WTC11 (cell line): ENCODE data around the gene MAST4. TPM values are rescaled to one million over a fixed set of nuclear protein-coding genes. Genes with fewer than 3 reads are reported as not detected.

ENCODE experiments used
- ATAC-seq: fragments of 200-7000 bp; cut with Tn5 transposase; 2 replicates; pipeline ENCODE4 v1.10.0; 2021; ENCODE audit warnings: mild to moderate bottlenecking, moderate library complexity
- CTCF ChIA-PET: fragments of 300-600 bp; sonication (Branson Sonifier 250); formaldehyde crosslinking; loops from one replicate; lab custom pipeline; 2021; ENCODE audit warnings: antibody characterized with exemption; lab: Charles Lee
- POLR2A ChIA-PET: fragments of 350-600 bp; sonication (Branson Sonifier 250); formaldehyde crosslinking; loops from one replicate; lab custom pipeline; 2021; ENCODE audit warnings: antibody characterized with exemption; lab: Charles Lee
- DNase-seq: peaks from one replicate; pipeline ENCODE4 v3.0.0; 2021; ENCODE audit warnings: low spot score
- H3K27ac Mint-ChIP-seq: 2 replicates; pipeline ENCODE4 v1.8.0; 2021; ENCODE audit warnings: mixed read lengths
- H3K27me3 Mint-ChIP-seq: 2 replicates; pipeline ENCODE4 v1.8.0; 2021; ENCODE audit warnings: low read depth, mild to moderate bottlenecking, moderate library complexity, mixed read lengths
- H3K36me3 Mint-ChIP-seq: 2 replicates; pipeline ENCODE4 v1.8.0; 2021; ENCODE audit warnings: mixed read lengths
- H3K4me1 Mint-ChIP-seq: 2 replicates; pipeline ENCODE4 v1.8.0; 2022; ENCODE audit warnings: mixed read lengths
- H3K4me3 Mint-ChIP-seq: 2 replicates; pipeline ENCODE4 v1.8.0; 2021; ENCODE audit warnings: mild to moderate bottlenecking, moderate library complexity, mixed read lengths
- H3K9me3 Mint-ChIP-seq: 2 replicates; pipeline ENCODE4 v1.8.0; 2021; ENCODE audit warnings: mixed read lengths
- EMX1 ChIP-seq: fragments of 250-450 bp; sonication (Bioruptor Pico); IDR thresholded peaks from 2 replicates; pipeline ENCODE4 v1.8.0; 2021; ENCODE audit warnings: mild to moderate bottlenecking
- FOXJ3 ChIP-seq: sonication (generic); formaldehyde crosslinking; IDR thresholded peaks from 2 replicates; pipeline ENCODE4 v1.9.0; 2021; ENCODE audit warnings: missing genetic modification reagents, mild to moderate bottlenecking, borderline replicate concordance
- FOXK1 ChIP-seq: sonication (generic); formaldehyde crosslinking; IDR thresholded peaks from 2 replicates; pipeline ENCODE4 v1.8.0; 2022; ENCODE audit warnings: mild to moderate bottlenecking, moderate library complexity, missing genetic modification reagents
- FOXP1 ChIP-seq: sonication (generic); formaldehyde crosslinking; IDR thresholded peaks from 2 replicates; pipeline ENCODE4 v1.8.0; 2022; ENCODE audit warnings: missing genetic modification reagents, mild to moderate bottlenecking, moderate library complexity, borderline replicate concordance
- GABPB1 ChIP-seq: sonication (generic); formaldehyde crosslinking; IDR thresholded peaks from 2 replicates; pipeline ENCODE4 v1.8.1; 2023; ENCODE audit warnings: mild to moderate bottlenecking, missing genetic modification reagents
- GRHL2 ChIP-seq: fragments of 250-450 bp; sonication (Bioruptor Pico); IDR thresholded peaks from 2 replicates; pipeline ENCODE4 v1.8.0; 2022; ENCODE audit warnings: mild to moderate bottlenecking, moderate library complexity; ENCODE audit not compliant: insufficient replicate concordance, severe bottlenecking
- GTF2I ChIP-seq: fragments of 250-450 bp; sonication (Bioruptor Pico); conservative IDR thresholded peaks from 2 replicates; pipeline ENCODE4 v1.4.0; 2021; ENCODE audit warnings: mild to moderate bottlenecking
- MYBL2 ChIP-seq: sonication (generic); formaldehyde crosslinking; IDR thresholded peaks from 2 replicates; pipeline ENCODE4 v1.8.1; 2023; ENCODE audit warnings: mild to moderate bottlenecking, moderate library complexity, missing genetic modification reagents
- NR1H2 ChIP-seq: sonication (generic); formaldehyde crosslinking; IDR thresholded peaks from 2 replicates; pipeline ENCODE4 v1.9.0; 2021; ENCODE audit warnings: mild to moderate bottlenecking, moderate library complexity, missing genetic modification reagents
- RORB ChIP-seq: fragments of 250-450 bp; sonication (Bioruptor Pico); IDR thresholded peaks from 2 replicates; pipeline ENCODE4 v1.9.0; 2021; ENCODE audit warnings: mild to moderate bottlenecking
- SMAD4 ChIP-seq: sonication (generic); formaldehyde crosslinking; IDR thresholded peaks from 2 replicates; pipeline ENCODE4 v1.8.0; 2022; ENCODE audit warnings: mild to moderate bottlenecking, missing genetic modification reagents
- SP1 ChIP-seq: sonication (generic); formaldehyde crosslinking; conservative IDR thresholded peaks from 2 replicates; pipeline ENCODE4 v1.8.1; 2022; ENCODE audit warnings: missing genetic modification reagents
- ZBTB21 ChIP-seq: sonication (generic); formaldehyde crosslinking; IDR thresholded peaks from 2 replicates; pipeline ENCODE4 v1.8.1; 2023; ENCODE audit warnings: mild to moderate bottlenecking, missing genetic modification reagents, borderline replicate concordance
- ZNF232 ChIP-seq: sonication (generic); formaldehyde crosslinking; IDR thresholded peaks from 2 replicates; pipeline ENCODE4 v1.8.0; 2022; ENCODE audit warnings: mild to moderate bottlenecking, missing genetic modification reagents
- ZNF396 ChIP-seq: fragments of 250-450 bp; sonication (Bioruptor Pico); IDR thresholded peaks from 2 replicates; pipeline ENCODE4 v1.8.0; 2021; ENCODE audit warnings: mild to moderate bottlenecking, moderate library complexity, borderline replicate concordance
- total RNA-seq: library from RNA; stranded (reverse); gene quantifications from 3 replicates; pipeline ENCODE4 v1.2.3, GENCODE V29; 2021
- TF ChIP-seq, protein P1 (sequence below): sonication (generic); formaldehyde crosslinking; conservative IDR thresholded peaks from 2 replicates; pipeline ENCODE4 v1.8.1; 2023; ENCODE audit warnings: mild to moderate bottlenecking, low read depth, missing genetic modification reagents, moderate library complexity
- TF ChIP-seq, protein P2 (sequence below): sonication (generic); formaldehyde crosslinking; IDR thresholded peaks from 2 replicates; pipeline ENCODE4 v1.8.0; 2023; ENCODE audit warnings: missing genetic modification reagents
- TF ChIP-seq, protein P3 (sequence below): fragments of 250-450 bp; sonication (Bioruptor Pico); IDR thresholded peaks from 2 replicates; pipeline ENCODE4 v1.8.0; 2021; ENCODE audit warnings: mild to moderate bottlenecking
- TF ChIP-seq, protein P4 (sequence below): fragments of 200-600 bp; IDR thresholded peaks from 2 replicates; pipeline ENCODE4 v1.8.0; 2022; ENCODE audit warnings: antibody characterized with exemption
- TF ChIP-seq, protein P5 (sequence below): sonication (generic); formaldehyde crosslinking; IDR thresholded peaks from 2 replicates; pipeline ENCODE4 v1.8.0; 2022; ENCODE audit warnings: missing genetic modification reagents

The MAST4 gene
- total RNA-seq, 1 experiment from 2014 or later, result 8.0 TPM

DNA sequence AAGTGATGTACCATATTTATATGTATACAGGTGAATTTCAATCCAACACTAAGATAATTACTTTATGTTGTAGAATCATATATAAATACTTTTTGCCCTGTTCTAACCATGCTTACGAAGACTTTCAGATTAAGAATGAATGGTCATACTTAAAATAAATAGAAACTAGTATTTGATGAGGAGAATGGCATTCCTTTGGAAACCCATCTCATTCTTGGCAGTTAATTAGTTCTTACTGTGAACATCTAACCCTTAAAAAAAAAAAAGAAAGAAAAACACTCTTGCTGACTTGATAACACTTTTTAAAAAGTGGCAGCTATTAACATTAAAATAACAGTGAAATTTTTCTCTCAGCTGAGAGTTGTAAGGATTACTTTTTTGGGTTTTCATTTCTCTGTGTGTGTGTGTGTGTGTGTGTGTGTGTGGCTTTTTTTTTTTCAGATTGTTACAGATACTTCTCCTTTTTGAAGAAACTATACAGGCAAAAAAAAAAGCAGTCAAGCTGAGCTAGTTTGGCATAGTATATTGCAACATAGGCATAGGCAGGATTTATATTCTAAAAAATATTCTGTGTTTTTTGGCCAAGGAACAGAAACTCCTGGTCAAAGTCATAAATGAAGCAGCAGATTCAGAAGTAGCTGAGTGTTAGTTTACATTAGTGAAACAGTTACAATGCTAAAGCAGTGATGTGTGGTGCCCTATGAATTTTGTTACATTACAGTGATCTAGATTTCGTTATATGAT lies 436.9 kb downstream of the MAST4 start:
- CTCF ChIA-PET, result interaction anchor here (0.7 kb wide), 1 partner anchor 133 kb away, joined by 3 read pairs; no protein-coding TSS in a partner anchor
- H3K36me3 Mint-ChIP-seq, result no peaks in the 10 kb centered on the region
- H3K27me3 Mint-ChIP-seq, result no peaks in the 10 kb centered on the region
- no peaks in the 10 kb centered on the region for H3K9me3 Mint-ChIP-seq
- H3K4me1 Mint-ChIP-seq, result peaks cover 47% of the 10 kb centered on the region
- no peak overlapping the region for H3K4me3 Mint-ChIP-seq
- TF ChIP-seq, protein P1, sequence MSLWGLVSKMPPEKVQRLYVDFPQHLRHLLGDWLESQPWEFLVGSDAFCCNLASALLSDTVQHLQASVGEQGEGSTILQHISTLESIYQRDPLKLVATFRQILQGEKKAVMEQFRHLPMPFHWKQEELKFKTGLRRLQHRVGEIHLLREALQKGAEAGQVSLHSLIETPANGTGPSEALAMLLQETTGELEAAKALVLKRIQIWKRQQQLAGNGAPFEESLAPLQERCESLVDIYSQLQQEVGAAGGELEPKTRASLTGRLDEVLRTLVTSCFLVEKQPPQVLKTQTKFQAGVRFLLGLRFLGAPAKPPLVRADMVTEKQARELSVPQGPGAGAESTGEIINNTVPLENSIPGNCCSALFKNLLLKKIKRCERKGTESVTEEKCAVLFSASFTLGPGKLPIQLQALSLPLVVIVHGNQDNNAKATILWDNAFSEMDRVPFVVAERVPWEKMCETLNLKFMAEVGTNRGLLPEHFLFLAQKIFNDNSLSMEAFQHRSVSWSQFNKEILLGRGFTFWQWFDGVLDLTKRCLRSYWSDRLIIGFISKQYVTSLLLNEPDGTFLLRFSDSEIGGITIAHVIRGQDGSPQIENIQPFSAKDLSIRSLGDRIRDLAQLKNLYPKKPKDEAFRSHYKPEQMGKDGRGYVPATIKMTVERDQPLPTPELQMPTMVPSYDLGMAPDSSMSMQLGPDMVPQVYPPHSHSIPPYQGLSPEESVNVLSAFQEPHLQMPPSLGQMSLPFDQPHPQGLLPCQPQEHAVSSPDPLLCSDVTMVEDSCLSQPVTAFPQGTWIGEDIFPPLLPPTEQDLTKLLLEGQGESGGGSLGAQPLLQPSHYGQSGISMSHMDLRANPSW, result no peak
- no peak for TF ChIP-seq MYBL2 (CRISPR knock-in tag)
- TF ChIP-seq, protein P2, sequence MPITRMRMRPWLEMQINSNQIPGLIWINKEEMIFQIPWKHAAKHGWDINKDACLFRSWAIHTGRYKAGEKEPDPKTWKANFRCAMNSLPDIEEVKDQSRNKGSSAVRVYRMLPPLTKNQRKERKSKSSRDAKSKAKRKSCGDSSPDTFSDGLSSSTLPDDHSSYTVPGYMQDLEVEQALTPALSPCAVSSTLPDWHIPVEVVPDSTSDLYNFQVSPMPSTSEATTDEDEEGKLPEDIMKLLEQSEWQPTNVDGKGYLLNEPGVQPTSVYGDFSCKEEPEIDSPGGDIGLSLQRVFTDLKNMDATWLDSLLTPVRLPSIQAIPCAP (CRISPR knock-in tag), result no peak
- no peak for TF ChIP-seq GTF2I (CRISPR knock-in tag)
- no peak for TF ChIP-seq RORB (CRISPR knock-in tag)
- no peak for TF ChIP-seq NR1H2
- TF ChIP-seq FOXP1 (CRISPR knock-in tag), result no peak
- TF ChIP-seq FOXK1 (CRISPR knock-in tag), result no peak
- no peak for TF ChIP-seq SP1 (CRISPR knock-in tag)
- TF ChIP-seq ZBTB21 (CRISPR knock-in tag), result no peak
- TF ChIP-seq EMX1 (CRISPR knock-in tag), result no peak
- TF ChIP-seq ZNF396 (CRISPR knock-in tag), result no peak
- POLR2A ChIA-PET, result interaction anchor here (0.6 to 0.9 kb wide), 2 partner anchors 16 to 52 kb away, joined by 3 read pairs; no protein-coding TSS in a partner anchor
- ATAC-seq (no peak), DNase-seq (no peak)
- H3K27ac Mint-ChIP-seq, result no peak overlapping the region

DNA sequence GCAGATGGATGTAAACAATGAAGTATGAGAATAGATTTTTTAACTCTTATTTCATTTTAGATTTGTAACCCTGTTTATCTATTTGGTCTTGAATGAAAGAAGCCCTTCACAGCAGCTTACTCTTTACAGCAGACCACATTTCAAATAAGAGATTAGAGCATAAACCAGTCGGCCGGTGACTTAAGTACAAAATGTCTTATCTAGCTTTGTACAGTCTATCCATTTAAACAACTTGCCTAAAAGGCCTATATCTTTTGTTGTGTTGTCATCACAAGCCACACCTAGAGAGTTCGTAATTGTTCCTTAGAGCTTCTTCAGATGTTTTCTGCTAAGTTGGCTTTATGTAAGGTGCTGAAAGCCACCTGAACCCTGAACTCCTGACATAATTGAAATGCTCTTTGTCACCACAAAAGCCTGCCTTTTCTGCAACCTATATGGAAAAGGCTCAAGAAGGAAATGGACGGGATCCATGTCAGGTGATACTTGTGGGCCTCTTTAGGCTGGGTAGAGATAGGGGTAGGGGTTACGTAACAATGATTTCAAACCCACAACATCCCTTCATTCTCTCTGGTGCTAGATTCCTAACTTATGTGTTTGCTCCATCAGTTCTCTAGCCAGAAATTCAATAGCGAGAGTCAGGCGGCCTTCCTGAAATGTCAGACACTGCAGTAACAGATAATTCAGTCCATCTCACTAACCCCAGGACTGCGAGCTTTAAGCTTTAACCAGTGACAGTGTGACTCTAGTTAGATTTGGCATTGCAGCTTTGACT lies 437.9 kb downstream of the MAST4 start:
- Mint-ChIP-seq H3K9me3 (no peaks in the 10 kb centered on the region), H3K36me3 (no peaks in the 10 kb centered on the region), H3K27me3 (no peaks in the 10 kb centered on the region), H3K4me1 (peaks cover 52% of the 10 kb centered on the region), H3K4me3 (no peak overlapping the region), H3K27ac (no peak overlapping the region)
- CTCF ChIA-PET, result no interaction called here
- no peak for DNase-seq
- ATAC-seq, result no peak
- POLR2A ChIA-PET, result interaction anchor here (0.6 to 0.9 kb wide), 2 partner anchors 15 to 51 kb away, joined by 3 read pairs; no protein-coding TSS in a partner anchor
- no peak for TF ChIP-seq GRHL2 (CRISPR knock-in tag)
- TF ChIP-seq, protein P3, sequence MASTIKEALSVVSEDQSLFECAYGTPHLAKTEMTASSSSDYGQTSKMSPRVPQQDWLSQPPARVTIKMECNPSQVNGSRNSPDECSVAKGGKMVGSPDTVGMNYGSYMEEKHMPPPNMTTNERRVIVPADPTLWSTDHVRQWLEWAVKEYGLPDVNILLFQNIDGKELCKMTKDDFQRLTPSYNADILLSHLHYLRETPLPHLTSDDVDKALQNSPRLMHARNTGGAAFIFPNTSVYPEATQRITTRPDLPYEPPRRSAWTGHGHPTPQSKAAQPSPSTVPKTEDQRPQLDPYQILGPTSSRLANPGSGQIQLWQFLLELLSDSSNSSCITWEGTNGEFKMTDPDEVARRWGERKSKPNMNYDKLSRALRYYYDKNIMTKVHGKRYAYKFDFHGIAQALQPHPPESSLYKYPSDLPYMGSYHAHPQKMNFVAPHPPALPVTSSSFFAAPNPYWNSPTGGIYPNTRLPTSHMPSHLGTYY (CRISPR knock-in tag), result no peak
- no peak for TF ChIP-seq FOXK1 (CRISPR knock-in tag)
- no peak for TF ChIP-seq FOXJ3 (CRISPR knock-in tag)
- no peak for TF ChIP-seq ZNF232
- TF ChIP-seq, protein P4, sequence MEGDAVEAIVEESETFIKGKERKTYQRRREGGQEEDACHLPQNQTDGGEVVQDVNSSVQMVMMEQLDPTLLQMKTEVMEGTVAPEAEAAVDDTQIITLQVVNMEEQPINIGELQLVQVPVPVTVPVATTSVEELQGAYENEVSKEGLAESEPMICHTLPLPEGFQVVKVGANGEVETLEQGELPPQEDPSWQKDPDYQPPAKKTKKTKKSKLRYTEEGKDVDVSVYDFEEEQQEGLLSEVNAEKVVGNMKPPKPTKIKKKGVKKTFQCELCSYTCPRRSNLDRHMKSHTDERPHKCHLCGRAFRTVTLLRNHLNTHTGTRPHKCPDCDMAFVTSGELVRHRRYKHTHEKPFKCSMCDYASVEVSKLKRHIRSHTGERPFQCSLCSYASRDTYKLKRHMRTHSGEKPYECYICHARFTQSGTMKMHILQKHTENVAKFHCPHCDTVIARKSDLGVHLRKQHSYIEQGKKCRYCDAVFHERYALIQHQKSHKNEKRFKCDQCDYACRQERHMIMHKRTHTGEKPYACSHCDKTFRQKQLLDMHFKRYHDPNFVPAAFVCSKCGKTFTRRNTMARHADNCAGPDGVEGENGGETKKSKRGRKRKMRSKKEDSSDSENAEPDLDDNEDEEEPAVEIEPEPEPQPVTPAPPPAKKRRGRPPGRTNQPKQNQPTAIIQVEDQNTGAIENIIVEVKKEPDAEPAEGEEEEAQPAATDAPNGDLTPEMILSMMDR, result no peak
- no peak for TF ChIP-seq SMAD4 (CRISPR knock-in tag)
- TF ChIP-seq GABPB1 (CRISPR knock-in tag), result no peak
- TF ChIP-seq, protein P5, sequence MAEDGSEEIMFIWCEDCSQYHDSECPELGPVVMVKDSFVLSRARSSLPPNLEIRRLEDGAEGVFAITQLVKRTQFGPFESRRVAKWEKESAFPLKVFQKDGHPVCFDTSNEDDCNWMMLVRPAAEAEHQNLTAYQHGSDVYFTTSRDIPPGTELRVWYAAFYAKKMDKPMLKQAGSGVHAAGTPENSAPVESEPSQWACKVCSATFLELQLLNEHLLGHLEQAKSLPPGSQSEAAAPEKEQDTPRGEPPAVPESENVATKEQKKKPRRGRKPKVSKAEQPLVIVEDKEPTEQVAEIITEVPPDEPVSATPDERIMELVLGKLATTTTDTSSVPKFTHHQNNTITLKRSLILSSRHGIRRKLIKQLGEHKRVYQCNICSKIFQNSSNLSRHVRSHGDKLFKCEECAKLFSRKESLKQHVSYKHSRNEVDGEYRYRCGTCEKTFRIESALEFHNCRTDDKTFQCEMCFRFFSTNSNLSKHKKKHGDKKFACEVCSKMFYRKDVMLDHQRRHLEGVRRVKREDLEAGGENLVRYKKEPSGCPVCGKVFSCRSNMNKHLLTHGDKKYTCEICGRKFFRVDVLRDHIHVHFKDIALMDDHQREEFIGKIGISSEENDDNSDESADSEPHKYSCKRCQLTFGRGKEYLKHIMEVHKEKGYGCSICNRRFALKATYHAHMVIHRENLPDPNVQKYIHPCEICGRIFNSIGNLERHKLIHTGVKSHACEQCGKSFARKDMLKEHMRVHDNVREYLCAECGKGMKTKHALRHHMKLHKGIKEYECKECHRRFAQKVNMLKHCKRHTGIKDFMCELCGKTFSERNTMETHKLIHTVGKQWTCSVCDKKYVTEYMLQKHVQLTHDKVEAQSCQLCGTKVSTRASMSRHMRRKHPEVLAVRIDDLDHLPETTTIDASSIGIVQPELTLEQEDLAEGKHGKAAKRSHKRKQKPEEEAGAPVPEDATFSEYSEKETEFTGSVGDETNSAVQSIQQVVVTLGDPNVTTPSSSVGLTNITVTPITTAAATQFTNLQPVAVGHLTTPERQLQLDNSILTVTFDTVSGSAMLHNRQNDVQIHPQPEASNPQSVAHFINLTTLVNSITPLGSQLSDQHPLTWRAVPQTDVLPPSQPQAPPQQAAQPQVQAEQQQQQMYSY (CRISPR knock-in tag), result no peak
- no peak for TF ChIP-seq RORB (CRISPR knock-in tag)
